HT-29 (cell line): ENCODE results near the gene CYSLTR2. TPM values are rescaled to one million over a fixed set of nuclear protein-coding genes. Genes with fewer than 3 reads are reported as not detected.

ENCODE experiments used
- DNase-seq: peaks from one replicate; pipeline ENCODE4 v3.0.0-alpha.2; 2015; ENCODE audit warnings: low spot score
- total RNA-seq: library from RNA; depleted of rRNA; stranded (reverse); fragments of >200 nt; shearing (Covaris generic); gene quantifications from 2 replicates; pipeline ENCODE4 v1.2.3, GENCODE V29; 2014; rRNA removed

CYSLTR2 gene
- total RNA-seq, 1 experiment from 2014 or later, result not detected

DNA sequence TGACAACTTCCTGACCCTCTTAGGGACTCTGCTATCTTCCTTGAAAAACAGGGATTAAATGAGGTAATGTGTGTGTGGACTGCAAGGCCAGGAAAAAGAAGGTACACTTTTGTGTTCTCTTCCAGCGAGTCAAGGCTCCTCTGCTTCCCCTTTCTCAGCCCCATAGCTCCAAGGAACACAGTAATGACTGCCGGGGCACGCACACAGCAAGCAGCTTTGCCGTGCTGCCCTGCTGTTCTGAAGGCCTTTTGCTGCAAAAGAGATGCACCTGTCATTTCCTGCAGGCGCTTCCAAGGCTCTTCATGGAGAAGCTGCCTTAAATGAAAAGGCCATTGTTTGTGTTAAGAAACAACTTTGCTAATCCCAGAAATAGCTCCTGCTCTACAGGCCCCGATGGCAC lies 84.6 kb downstream of the CYSLTR2 start:
- no peak for DNase-seq

DNA sequence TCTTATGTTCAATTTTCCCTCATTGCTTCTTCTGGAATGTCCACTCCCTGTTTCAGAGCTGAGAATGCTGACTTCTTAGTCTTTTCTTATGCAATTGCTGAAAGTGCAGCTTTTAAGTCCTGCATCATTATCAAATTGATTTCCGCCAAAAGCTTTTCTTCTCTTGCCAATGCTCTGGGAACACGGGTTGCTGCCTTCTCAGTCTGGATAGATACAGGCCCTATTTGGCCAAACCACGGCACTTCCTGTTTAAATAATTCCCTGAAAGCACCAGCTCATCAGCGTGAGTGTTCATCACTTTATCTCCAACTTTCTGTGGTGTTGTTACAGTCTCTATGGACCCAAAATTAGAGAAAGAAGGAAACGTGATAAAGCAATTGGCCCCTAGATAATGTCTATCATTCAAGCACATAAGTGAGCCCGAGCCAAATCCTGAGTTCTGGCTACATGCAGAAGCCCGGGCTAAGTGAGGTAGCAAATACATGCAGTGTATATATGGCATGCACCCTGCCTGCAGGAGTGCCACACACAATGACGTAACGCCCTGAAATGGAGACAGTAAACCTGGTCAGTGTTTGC lies 85.7 kb downstream of the CYSLTR2 start:
- DNase-seq, result no peak

DNA sequence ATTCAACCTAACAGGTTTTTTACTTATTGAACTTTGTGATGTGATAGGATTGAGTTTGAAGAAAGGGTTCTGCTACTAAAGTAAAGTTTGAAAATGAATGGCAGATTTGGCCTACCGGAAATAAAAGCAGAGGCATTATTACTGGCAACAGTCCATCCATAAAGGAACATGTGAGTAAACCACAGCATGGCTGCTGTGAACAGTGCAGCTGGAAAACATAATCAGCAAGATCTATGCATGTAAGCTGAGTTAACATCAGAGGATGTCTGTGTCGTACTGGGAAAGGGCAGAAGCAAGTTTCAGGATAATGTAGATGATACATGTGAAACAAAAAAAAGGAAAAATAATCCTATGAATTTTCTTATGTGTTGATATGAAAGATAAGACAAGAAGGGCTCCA lies 87.6 kb downstream of the CYSLTR2 start:
- no peak for DNase-seq

DNA sequence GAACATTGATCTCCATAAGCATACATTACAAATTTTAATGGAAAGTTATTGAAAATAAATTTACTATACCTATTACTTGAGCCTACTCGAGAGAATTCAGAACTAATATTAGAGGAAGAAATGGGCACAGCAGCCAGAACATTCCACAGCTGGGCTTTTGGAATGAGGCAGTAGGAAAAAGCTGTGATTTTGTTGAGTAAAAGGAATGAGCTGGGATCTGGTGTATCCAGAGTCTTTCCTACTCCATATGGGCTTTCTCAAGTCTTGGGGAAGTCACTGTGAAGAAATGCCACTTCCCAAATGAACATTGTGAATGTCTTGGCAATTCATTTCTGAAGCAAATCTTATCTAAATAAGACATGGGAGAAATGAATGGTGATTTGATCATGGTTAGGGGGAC lies 93.1 kb downstream of the CYSLTR2 start:
- no peak for DNase-seq

DNA sequence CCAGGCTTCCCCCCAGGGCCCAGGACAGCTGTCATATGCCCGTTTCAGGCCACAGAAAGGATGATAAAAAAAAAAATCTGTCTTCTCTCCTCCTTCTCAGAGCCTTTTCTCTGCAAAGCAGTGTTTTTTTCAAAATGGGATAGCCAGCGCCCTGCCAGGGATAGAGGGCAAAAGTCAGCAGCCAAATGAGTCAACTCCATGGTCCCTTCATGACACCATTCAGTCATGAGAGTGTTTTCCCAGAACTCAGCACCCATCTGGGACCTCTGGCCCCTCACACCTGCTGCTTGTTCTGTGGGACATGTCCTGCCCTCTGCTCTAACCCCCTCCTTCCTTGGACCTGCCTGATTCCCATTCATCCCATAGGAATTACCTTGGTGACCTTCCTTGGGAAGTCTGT lies 95.0 kb downstream of the CYSLTR2 start:
- DNase-seq, result no peak

DNA sequence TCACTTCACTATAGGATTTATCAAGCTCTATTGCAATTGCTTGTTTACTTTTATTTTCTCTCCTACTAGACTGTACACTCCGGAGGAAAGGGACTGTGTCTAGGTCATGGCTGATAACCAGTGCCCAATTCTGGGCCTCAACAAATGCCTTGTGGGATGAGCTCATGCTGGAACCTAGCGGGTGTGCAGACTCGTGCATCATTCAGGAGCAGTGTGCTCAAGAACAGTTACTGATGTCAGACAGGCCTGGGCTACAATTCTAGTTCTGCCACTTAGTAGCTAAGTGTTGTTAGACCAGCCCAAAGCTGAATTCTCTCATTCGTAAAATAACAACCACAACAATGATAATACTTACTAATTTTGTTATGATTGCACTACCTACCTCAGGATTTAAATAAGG lies 95.4 kb downstream of the CYSLTR2 start:
- no peak for DNase-seq

DNA sequence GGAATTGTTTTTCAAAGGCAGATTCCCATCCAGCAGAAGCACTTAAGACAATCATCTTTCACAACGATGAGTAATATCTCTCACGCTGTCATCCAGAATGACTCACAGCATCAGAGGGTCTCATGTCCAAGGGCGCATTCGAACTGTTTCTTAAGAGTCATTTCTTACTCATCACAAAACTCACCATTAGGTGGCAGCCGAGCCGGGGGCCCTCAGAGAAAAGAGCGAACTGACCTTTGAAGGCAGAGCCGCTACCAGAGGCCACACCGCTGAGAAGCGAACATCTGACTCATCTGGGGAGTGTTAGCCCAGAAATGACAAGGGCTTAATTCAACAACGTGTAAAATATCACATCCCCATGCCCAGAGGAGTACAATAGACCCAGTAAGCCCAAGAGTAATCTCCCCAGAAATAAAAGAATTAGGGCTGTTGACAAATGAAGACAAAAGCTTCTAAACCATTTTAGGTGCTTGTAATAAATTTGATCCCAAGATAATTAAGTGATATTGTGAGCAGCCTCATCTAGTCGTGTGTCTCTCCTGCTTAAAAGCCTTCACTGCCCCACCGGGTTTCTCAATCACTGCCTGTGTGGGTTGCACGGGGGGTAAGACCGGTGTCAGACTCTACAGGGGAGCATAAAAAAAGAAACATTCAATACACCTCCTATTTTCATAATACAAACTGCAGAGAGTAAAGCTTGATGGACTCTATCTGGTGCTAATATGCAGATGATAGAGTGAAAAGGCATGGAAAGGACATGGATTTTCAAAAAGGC lies 96.2 kb downstream of the CYSLTR2 start:
- DNase-seq, result peak; percentile 87

DNA sequence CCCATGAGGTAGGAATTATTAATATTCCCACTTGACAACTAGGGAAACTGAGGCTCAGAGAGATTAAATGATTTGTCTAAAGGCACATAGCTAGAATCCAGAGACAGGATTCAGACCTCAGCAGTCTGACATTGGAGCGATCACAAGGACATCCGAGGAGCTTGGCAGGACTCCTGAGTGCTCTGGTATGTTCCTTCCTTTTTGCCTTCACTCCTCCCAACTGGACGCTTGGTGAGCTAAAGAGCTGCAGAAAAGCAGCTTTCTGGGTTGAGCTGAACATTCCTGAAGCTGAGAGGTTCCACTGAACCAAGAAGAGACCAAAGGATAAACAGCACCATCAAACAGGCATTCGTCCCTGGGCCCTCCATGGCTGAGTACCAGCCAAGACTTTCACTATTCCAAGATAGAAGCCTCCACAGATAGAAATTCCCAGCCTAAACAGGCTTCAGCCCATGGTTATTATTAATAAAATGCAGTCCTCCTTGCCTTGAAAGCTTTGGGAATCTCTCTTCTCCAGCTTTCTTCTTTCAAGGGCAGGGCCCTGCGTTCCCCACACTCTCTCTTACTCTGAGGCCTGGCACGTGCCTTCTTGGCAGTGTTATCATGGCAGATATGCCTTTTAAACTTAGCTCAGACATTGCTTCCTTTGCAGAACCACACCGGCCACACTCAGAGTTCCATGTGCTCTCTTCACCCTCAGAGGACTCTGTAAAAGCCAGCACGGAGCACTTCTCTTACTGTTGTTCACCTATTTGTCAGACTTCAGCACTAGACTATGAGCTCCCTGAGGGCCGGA lies 97.1 kb downstream of the CYSLTR2 start:
- DNase-seq, result no peak

DNA sequence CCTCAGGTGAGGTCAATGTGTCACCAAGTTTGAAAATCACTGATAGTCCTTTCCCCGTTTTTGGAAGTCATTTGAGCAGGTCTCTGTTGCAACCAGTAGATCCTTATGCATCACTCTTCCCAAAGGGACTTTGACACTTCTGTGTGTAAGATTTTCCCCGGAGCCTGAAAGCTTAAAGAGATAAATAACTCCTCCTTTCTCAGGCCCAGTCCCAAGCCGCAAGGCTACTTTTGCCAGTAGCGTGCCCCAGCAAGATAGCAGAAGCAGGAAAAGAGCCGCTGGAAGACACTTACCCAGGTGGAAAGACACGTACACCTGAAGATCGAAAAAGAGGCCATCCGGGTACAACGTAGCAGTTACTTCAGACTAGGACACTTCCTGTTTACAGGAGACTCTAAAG lies 106.9 kb downstream of the CYSLTR2 start:
- DNase-seq, result no peak

Other genes starting within 250 kb of the CYSLTR2 start
- gene LPAR6, start 240.8 kb upstream of the CYSLTR2 start, total RNA-seq, result 3.4 and 4.8 TPM in 2 replicates
- gene RCBTB2, start 120.8 kb upstream of the CYSLTR2 start, total RNA-seq, result 1.0 and 2.9 TPM in 2 replicates